OCI-LY7 (cell line): ENCODE results near the gene PGAM5. TPM values are rescaled to one million over a fixed set of nuclear protein-coding genes. Genes with fewer than 3 reads are reported as not detected.

Experiments used
- BruUV-seq: library from RNA; stranded (reverse); fragments of 400-500 nt; replicated peaks from 2 replicates; lab custom pipeline; 2021; lab: Mats Ljungman, UMichigan
- CTCF ChIA-PET: fragments of 300-600 bp; sonication (Branson Sonifier 250); formaldehyde crosslinking; loops from one replicate; lab custom pipeline; 2022; ENCODE audit warnings: antibody characterized with exemption; ENCODE audit not compliant: unreplicated experiment; lab: Charles Lee
- POLR2A ChIA-PET: fragments of 300-600 bp; sonication (Branson Sonifier 250); formaldehyde crosslinking; loops from one replicate; lab custom pipeline; 2022; ENCODE audit warnings: antibody characterized with exemption; lab: Charles Lee
- DNase-seq: peaks from one replicate; pipeline ENCODE4 v3.0.0-alpha.2; 2015; ENCODE audit warnings: low spot score
- H2AFZ ChIP-seq: fragments of 200-600 bp; sonication (generic), shearing (Covaris generic); 2 replicates; pipeline ENCODE4 v1.6.1; 2014; ENCODE audit warnings: mild to moderate bottlenecking, antibody characterized with exemption, low read length, moderate library complexity
- H3K27ac ChIP-seq: fragments of 200-600 bp; sonication (generic); 2 replicates; pipeline ENCODE4 v1.5.1; 2014; ENCODE audit warnings: mixed run types, low read depth, mild to moderate bottlenecking, moderate library complexity, low read length, inconsistent platforms; ENCODE audit not compliant: poor library complexity, severe bottlenecking
- H3K36me3 ChIP-seq: fragments of 200-600 bp; sonication (generic); 2 replicates; pipeline ENCODE4 v1.6.1; 2014; ENCODE audit warnings: mild to moderate bottlenecking, antibody characterized with exemption, low read length, moderate library complexity, mixed read lengths; ENCODE audit not compliant: insufficient read depth
- H3K4me1 ChIP-seq: fragments of 200-600 bp; sonication (generic); 2 replicates; pipeline ENCODE4 v1.5.1; 2014; ENCODE audit warnings: mild to moderate bottlenecking, low read length; ENCODE audit not compliant: insufficient read depth, poor library complexity, severe bottlenecking
- H3K4me2 ChIP-seq: fragments of 200-600 bp; sonication (generic); 2 replicates; pipeline ENCODE4 v1.6.1; 2014; ENCODE audit warnings: mild to moderate bottlenecking, low read length
- H3K4me3 ChIP-seq: fragments of 200-600 bp; sonication (generic); 2 replicates; pipeline ENCODE4 v1.5.1; 2014; ENCODE audit warnings: mild to moderate bottlenecking, low read depth, low read length; ENCODE audit not compliant: poor library complexity, severe bottlenecking
- H3K79me2 ChIP-seq: fragments of 200-600 bp; sonication (generic); 2 replicates; pipeline ENCODE4 v1.6.1; 2016; ENCODE audit warnings: low read depth, mild to moderate bottlenecking, low read length, moderate library complexity, mixed read lengths; ENCODE audit not compliant: insufficient read depth
- H3K9me2 ChIP-seq: fragments of 200-600 bp; sonication (generic); 2 replicates; pipeline ENCODE4 v1.6.1; 2016; ENCODE audit warnings: mild to moderate bottlenecking, low read length, mixed read lengths; ENCODE audit not compliant: insufficient read depth
- H3K9me3 ChIP-seq: fragments of 200-600 bp; sonication (generic); 2 replicates; pipeline ENCODE4 v1.6.1; 2014; ENCODE audit warnings: mild to moderate bottlenecking, mixed run types, low read length, mixed read lengths
- H4K20me1 ChIP-seq: fragments of 200-600 bp; sonication (generic); 2 replicates; pipeline ENCODE4 v1.6.1; 2014; ENCODE audit warnings: mild to moderate bottlenecking, antibody characterized with exemption, low read length, moderate library complexity, mixed read lengths; ENCODE audit not compliant: insufficient read depth
- CTCF ChIP-seq: fragments of 200-600 bp; sonication (generic); conservative IDR thresholded peaks from 2 replicates; pipeline ENCODE4 v1.5.1; 2014; ENCODE audit warnings: mild to moderate bottlenecking, antibody characterized with exemption, low read length, moderate library complexity, mixed read lengths
- EZH2phosphoT487 ChIP-seq: fragments of 200-600 bp; sonication (generic); IDR thresholded peaks from 2 replicates; pipeline ENCODE4 v1.6.1; 2018; ENCODE audit warnings: low read depth, borderline replicate concordance, mild to moderate bottlenecking, mixed run types, antibody characterized with exemption, low read length, moderate library complexity, mixed read lengths
- intact Hi-C: fragments of 100-400 bp; cut with micrococcal nuclease; formaldehyde crosslinking; loops from one replicate; pipeline ENCODE4 v1.10.0; 2022; ENCODE audit not compliant: unreplicated experiment
- total RNA-seq, 2 experiments: library from RNA; depleted of rRNA in 1 of 2; stranded (reverse); fragments of >200 nt in 1 of 2; shearing (Covaris generic) in 1 of 2; gene quantifications; 2 replicates each; pipeline ENCODE4 v1.2.3, GENCODE V29; 2014 to 2022

The PGAM5 gene
- total RNA-seq, 2 experiments from 2014 or later = 95.6 to 97.2 TPM

GRCh38 chr12:132711080-132711843 is 620 bp downstream of the PGAM5 start:
- BruUV-seq = no TSS peak
- H3K27ac ChIP-seq = peak overlapping the region; percentile 62
- peaks cover 46% of the 10 kb centered on the region for H3K36me3 ChIP-seq
- no peaks in the 10 kb centered on the region for H3K9me2 ChIP-seq
- peaks cover 9% of the 10 kb centered on the region; the same call in 1 of the 2 replicates for H4K20me1 ChIP-seq
- H3K4me2 ChIP-seq = peak overlapping the region; percentile 98
- POLR2A ChIA-PET = no interaction called here
- intact Hi-C loops = loop anchor here (2.0 kb wide), 2 partner anchors 24 to 60 kb away; partner anchors contain the start of genes POLE and PXMP2
- peak; percentile 49 for DNase-seq
- H3K4me1 ChIP-seq = peaks cover 11% of the 10 kb centered on the region
- CTCF ChIA-PET = no interaction called here
- TF ChIP-seq EZH2phosphoT487 = no peak
- TF ChIP-seq CTCF = no peak
- no peaks in the 10 kb centered on the region for H3K9me3 ChIP-seq
- no peak overlapping the region for H2AFZ ChIP-seq
- peaks cover 53% of the 10 kb centered on the region for H3K79me2 ChIP-seq
- peak overlapping the region; percentile 100 for H3K4me3 ChIP-seq

GRCh38 chr12:132713123-132713522 is 2.5 kb downstream of the PGAM5 start:
- Histone ChIP-seq H3K9me3 (no peaks in the 10 kb centered on the region), H2AFZ (no peak overlapping the region), H4K20me1 (peaks cover 9% of the 10 kb centered on the region; the same call in 1 of the 2 replicates), H3K4me1 (peaks cover 11% of the 10 kb centered on the region), H3K79me2 (peaks cover 53% of the 10 kb centered on the region), H3K4me3 (no peak overlapping the region), H3K4me2 (no peak overlapping the region), H3K9me2 (no peaks in the 10 kb centered on the region), H3K36me3 (peaks cover 60% of the 10 kb centered on the region), H3K27ac (no peak overlapping the region)
- intact Hi-C loops = no loop called here
- DNase-seq = no peak
- BruUV-seq = TSS peak; percentile 56
- TF ChIP-seq EZH2phosphoT487 = no peak
- no peak for TF ChIP-seq CTCF
- POLR2A ChIA-PET = interaction anchor here (0.7 kb wide), 1 partner anchor 9 kb away, joined by 3 read pairs; no protein-coding TSS in a partner anchor
- CTCF ChIA-PET = interaction anchor here (0.5 kb wide), 1 partner anchor 191 kb away, joined by 3 read pairs; no protein-coding TSS in a partner anchor

GRCh38 chr12:132715874-132716273 is 5.2 kb downstream of the PGAM5 start:
- peaks cover 82% of the 10 kb centered on the region for H3K36me3 ChIP-seq
- H3K4me1 ChIP-seq = peaks cover 4% of the 10 kb centered on the region
- no peak for DNase-seq
- intact Hi-C loops = no loop called here
- no peak overlapping the region for H2AFZ ChIP-seq
- POLR2A ChIA-PET = no interaction called here
- no peaks in the 10 kb centered on the region for H3K9me2 ChIP-seq
- H3K79me2 ChIP-seq = peaks cover 40% of the 10 kb centered on the region
- TF ChIP-seq EZH2phosphoT487 = no peak
- no peak for TF ChIP-seq CTCF
- no TSS peak for BruUV-seq
- no peaks in the 10 kb centered on the region for H3K9me3 ChIP-seq
- CTCF ChIA-PET = no interaction called here
- peaks cover 19% of the 10 kb centered on the region for H4K20me1 ChIP-seq
- H3K4me2 ChIP-seq = no peak overlapping the region
- H3K27ac ChIP-seq = no peak overlapping the region
- no peak overlapping the region for H3K4me3 ChIP-seq
